GM18858 (cell line): ENCODE results near the gene ANTKMT.
"Not testable (repeated sequence)": the region's sequence is repeated elsewhere in the genome, so short reads cannot be mapped to it uniquely, and the experiment has no call there.

ENCODE experiments used
- ATAC-seq: cut with Tn5 transposase; IDR thresholded peaks from one replicate; pipeline ENCODE4 v1.9.1; 2021; ENCODE audit not compliant: unreplicated experiment

Gene ANTKMT

GRCh38 chr16:712740-713250, 8.2 kb upstream of the ANTKMT start:
- ATAC-seq: not testable (repeated sequence)

GRCh38 chr16:714079-714478, 6.9 kb upstream of the ANTKMT start:
- no peak for ATAC-seq

GRCh38 chr16:714558-715476, 6.1 kb upstream of the ANTKMT start, which contains the start of gene METRN:
Gene METRN, plus strand, starts transcription at chr16:715118. Its CDS starts 172 bp downstream, at chr16:715290.
- no peak for ATAC-seq

GRCh38 chr16:715477-716199, 5.3 kb upstream of the ANTKMT start:
- no peak for ATAC-seq

DNA sequence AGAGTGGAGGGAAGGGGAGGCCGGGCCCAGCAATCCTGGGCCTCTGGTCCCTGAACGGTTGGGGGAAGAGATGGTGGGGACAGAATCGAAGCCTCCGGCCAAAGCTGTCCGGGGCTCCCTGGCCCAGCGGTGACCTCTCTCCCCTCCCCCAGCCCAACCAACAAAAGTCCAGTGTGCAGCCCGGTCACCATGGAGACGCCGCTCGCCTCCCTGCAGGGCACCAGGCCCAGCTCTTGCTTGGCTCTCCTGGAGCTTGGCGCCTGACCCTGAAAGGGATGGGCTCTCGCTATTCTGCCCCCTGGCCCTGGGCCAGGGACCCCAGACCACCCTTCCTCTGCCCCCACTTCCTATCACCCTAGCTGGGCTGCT, 4.8 kb upstream of the ANTKMT start:
- ATAC-seq: no peak

GRCh38 chr16:716768-717325, 4.1 kb upstream of the ANTKMT start:
- ATAC-seq: no peak

DNA sequence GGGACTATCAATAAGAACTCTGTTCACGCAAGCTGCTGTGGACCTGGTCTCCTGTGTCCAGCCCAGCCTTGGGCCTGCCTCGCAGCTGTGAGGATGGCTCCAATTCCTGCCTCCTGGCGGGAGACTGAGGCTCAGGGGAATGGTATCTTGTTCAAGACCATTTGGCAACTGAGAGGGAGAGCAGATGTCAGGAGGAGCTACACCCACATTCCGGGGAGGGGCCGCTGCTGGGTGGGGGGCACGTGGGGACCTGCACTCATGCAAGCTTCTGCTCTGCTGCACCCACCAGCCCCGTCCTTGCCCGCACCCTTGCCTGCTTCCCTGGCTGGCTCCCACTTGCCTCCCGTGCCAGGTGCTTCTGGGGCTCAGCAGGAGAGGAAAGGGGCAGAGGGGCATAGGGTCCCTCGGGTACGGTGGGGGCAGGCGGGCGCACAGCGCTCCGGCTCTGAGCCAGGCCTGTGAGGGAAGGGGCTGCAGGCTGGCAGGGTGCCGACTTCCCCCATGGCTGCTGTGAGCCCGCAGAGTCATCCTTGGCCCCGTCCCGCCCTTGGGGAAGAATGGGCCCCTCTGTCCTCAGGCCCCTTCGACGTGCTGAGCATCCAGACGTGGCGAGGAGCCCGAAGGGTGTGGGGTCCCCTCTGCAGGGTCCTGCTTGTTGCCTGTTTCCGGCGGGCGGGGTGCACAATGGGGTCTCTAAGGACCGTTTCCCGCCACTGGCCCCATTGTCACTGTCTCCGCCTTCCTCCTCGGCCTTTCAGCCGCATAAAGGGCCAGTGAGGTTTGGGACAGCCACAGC, 3.3 kb upstream of the ANTKMT start:
- ATAC-seq: no peak

DNA sequence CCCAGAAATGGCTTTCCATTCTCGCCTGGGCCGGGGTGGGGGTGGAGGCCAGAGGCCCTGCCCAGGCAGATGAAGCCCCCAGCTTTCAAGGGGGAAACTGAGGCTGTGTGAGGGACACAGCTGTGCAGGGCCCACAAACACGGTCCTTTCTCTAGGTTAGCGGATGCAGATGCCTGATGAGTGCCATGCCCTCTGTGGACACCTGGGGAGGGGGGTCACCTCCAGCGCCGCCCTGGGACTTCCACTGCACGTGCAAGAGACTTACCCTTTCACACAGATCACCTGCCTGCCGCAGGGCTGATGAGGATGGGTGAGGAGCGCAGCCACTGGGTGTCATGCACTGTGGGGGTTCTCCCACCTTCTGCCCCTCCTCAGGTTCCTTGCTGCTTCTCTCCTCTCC, 2.6 kb upstream of the ANTKMT start:
- ATAC-seq: no peak

GRCh38 chr16:718922-719321, 2.0 kb upstream of the ANTKMT start:
- ATAC-seq: no peak

- no peak for ATAC-seq
Measured at GRCh38 chr16:719815-720446, 1.0 kb upstream of the ANTKMT start.

DNA sequence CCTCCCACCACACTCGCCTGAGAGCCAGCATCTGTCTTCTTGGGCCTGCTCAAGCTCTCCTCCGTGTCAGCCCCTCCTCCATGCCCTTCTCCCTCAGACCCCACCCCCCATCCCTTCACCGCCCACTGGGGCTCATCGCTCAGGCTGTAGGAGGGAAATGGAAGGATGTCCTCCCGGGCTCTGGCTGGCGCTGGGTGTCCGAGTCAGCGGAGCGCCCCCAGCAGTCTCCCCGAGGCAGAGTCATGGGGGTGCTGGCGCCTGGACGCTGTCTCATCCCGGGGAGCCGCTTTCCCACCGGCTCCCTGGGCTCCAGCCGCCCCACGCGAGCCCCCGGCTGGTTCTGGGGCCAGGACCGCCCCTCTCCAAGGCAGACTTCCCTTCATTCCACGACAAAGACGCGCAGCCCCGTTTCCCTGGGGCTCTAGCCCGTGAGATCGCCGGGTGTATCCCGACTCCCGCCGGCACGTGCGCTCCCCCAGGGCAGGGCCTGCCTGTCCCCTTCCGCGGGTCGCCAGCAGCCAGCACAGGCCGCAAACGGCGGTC, 428 bp upstream of the ANTKMT start:
- peak; percentile 15 for ATAC-seq

DNA sequence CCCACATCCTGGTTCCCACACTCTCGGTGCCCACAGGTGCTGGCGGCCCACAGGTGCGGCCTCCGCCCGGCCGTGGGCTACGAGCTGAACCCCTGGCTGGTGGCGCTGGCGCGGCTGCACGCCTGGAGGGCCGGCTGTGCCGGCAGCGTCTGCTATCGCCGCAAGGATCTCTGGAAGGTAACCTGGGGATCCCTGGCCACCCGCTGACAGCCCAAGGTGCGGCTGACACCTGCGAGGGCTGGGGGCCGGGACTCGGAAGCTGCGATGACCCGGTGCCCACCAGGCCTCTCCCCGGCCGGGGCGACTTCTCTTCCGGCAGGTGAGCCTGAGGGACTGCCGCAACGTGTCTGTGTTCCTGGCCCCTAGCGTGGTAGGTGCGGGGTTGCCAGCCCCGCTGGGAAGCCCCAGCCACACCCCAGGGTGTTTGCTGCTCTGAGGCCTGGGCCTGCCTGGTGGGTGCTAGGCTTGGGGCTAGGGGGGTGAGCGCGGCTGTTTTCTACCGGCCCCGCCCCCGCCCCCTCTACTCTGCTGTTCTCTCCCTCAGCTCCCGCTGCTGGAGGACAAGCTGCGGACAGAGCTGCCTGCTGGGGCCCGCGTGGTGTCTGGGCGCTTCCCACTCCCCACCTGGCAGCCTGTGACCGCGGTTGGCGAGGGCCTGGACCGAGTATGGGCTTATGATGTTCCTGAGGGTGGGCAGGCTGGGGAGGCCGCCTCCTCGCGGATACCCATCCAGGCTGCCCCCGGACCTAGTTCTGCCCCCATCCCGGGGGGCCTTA, 1.0 kb downstream of the ANTKMT start:
- no peak for ATAC-seq

- ATAC-seq: no peak
Measured at GRCh38 chr16:722835-723633, 2.1 kb downstream of the ANTKMT start.

- ATAC-seq: no peak
Measured at GRCh38 chr16:723695-724094, 2.7 kb downstream of the ANTKMT start.

GRCh38 chr16:724188-725040, 3.5 kb downstream of the ANTKMT start:
- no peak for ATAC-seq

GRCh38 chr16:725041-725376, 4.1 kb downstream of the ANTKMT start:
- no peak for ATAC-seq

DNA sequence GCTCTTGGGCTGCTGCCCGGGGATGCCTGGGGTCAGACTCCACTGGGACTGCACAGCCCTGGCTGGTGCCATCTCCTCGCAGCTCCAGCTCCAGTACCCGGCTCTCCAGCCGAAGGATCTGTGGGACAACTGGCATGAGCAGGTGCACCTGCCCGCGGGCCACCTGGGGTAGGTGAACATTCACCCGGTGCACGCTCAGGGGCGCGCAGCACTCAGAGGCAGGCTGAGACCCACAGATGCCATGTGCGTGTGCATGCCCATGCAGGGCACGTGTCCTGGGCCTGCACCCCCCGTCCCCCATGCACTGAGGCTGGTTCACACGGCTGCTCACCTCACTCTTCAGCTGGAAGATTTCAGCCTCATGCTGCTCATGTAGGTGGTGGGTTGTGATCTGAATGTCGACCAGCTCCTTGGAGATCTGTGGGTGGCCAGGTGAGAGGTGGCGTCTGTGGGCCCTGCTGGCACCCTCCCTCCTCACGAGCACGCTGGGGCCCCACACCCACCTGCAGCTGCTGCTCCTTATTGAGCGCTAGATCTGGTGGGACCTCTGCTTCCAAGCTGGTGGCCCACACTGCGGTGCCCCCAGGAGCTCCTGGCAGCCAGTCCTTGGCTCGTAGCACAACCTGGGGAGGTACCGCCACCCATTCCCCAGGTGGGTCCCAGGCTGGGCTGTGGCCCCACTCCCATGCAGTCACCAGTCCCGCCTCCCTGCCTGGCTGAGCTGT, 4.7 kb downstream of the ANTKMT start:
- no peak for ATAC-seq
